K562 (cell line): ENCODE data around the gene TRAPPC4. TPM values are rescaled to one million over a fixed set of nuclear protein-coding genes. Genes with fewer than 3 reads are reported as not detected.

Experiments
- BACH1 ChIP-seq: fragments of 200-800 bp; sonication (Bioruptor generic); IDR thresholded peaks from 2 replicates; pipeline ENCODE4 v1.6.1; 2016; ENCODE audit warnings: missing genetic modification characterization, missing compliant biosample characterization
- CC2D1A ChIP-seq: fragments of 450-650 bp; IDR thresholded peaks from 2 replicates; pipeline ENCODE4 v1.6.1; 2017; ENCODE audit warnings: mild to moderate bottlenecking
- DIDO1 ChIP-seq: fragments of 450-650 bp; IDR thresholded peaks from 2 replicates; pipeline ENCODE4 v1.6.1; 2016; ENCODE audit warnings: low read depth, missing biosample characterization, missing genetic modification characterization
- DMBX1 ChIP-seq: fragments of 250-450 bp; sonication (Bioruptor Pico); IDR thresholded peaks from 2 replicates; pipeline ENCODE4 v1.8.0; 2022; ENCODE audit warnings: inconsistent platforms, mild to moderate bottlenecking, moderate library complexity, borderline replicate concordance
- EHMT2 ChIP-seq: fragments of 450-650 bp; IDR thresholded peaks from 2 replicates; pipeline ENCODE4 v1.6.1; 2018; ENCODE audit warnings: antibody characterized with exemption
- ELF1 ChIP-seq: fragments of 200-800 bp; sonication (Bioruptor generic); IDR thresholded peaks from 2 replicates; pipeline ENCODE4 v1.6.1; 2016; ENCODE audit warnings: missing genetic modification characterization, missing compliant biosample characterization
- ELF2 ChIP-seq: fragments of 250-450 bp; sonication (Bioruptor Pico); IDR thresholded peaks from 2 replicates; pipeline ENCODE4 v1.5.0; 2021; ENCODE audit warnings: mild to moderate bottlenecking
- EP300 ChIP-seq: IDR thresholded peaks from 2 replicates; pipeline ENCODE4 v1.6.1; 2012; ENCODE audit warnings: low read length, improper control_type of control experiment
- FOXK1 ChIP-seq: sonication (generic); formaldehyde crosslinking; IDR thresholded peaks from 2 replicates; pipeline ENCODE4 v1.8.0; 2022; ENCODE audit warnings: missing genetic modification reagents, mild to moderate bottlenecking, borderline replicate concordance
- GTF2E2 ChIP-seq: fragments of 200-800 bp; sonication (Bioruptor generic); IDR thresholded peaks from 2 replicates; pipeline ENCODE4 v1.6.1; 2016; ENCODE audit warnings: missing genetic modification characterization, missing compliant biosample characterization
- HDAC2 ChIP-seq: fragments of 450-650 bp; IDR thresholded peaks from 2 replicates; pipeline ENCODE4 v1.6.1; 2016; ENCODE audit warnings: mild to moderate bottlenecking
- HNRNPH1 ChIP-seq: fragments of 200-400 bp; formaldehyde crosslinking; optimal IDR thresholded peaks from 2 replicates; pipeline ENCODE3; 2017; ENCODE audit warnings: low read depth, mild to moderate bottlenecking, low read length, moderate library complexity
- KAT8 ChIP-seq: fragments of 450-650 bp; IDR thresholded peaks from 2 replicates; pipeline ENCODE4 v1.6.1; 2016; ENCODE audit warnings: low read depth, mild to moderate bottlenecking
- MEIS2 ChIP-seq: fragments of 450-650 bp; IDR thresholded peaks from 2 replicates; pipeline ENCODE4 v1.6.1; 2014; ENCODE audit warnings: mild to moderate bottlenecking; ENCODE audit not compliant: partially characterized antibody
- MYNN ChIP-seq, 2 experiments: sonication (generic); formaldehyde crosslinking in 1 of 2; IDR thresholded peaks; 2 replicates each; pipeline versions ENCODE4 v1.5.0 to v1.6.1; 2016 to 2020; ENCODE audit warnings: antibody characterized with exemption in 1 of 2, missing genetic modification reagents in 1 of 2
- NR2C1 ChIP-seq, 2 experiments: fragments of 450-650 bp; IDR thresholded peaks; 2 replicates each; pipeline ENCODE4 v1.6.1; 2017; ENCODE audit warnings: mild to moderate bottlenecking in 2 of 2, antibody characterized with exemption in 1 of 2, inconsistent platforms in 1 of 2, missing compliant biosample characterization in 1 of 2, missing genetic modification characterization in 1 of 2
- PCBP1 ChIP-seq: fragments of 200-400 bp; formaldehyde crosslinking; IDR thresholded peaks from 2 replicates; pipeline ENCODE4 v1.6.1; 2018; ENCODE audit warnings: mild to moderate bottlenecking, low read depth, low read length; ENCODE audit not compliant: poor library complexity, severe bottlenecking
- PML ChIP-seq: IDR thresholded peaks from 2 replicates; pipeline ENCODE4 v1.6.1; 2012; ENCODE audit warnings: low read length, inconsistent platforms
- RHOXF2B ChIP-seq: fragments of 250-450 bp; sonication (Bioruptor Pico); conservative IDR thresholded peaks from 2 replicates; pipeline ENCODE4 v1.5.1; 2021
- RNF2 ChIP-seq: sonication (generic); IDR thresholded peaks from 2 replicates; pipeline ENCODE4 v1.6.1; 2016
- SUPT5H ChIP-seq: fragments of 450-650 bp; IDR thresholded peaks from 2 replicates; pipeline ENCODE4 v1.6.1; 2016
- TCF7 ChIP-seq: sonication (generic); IDR thresholded peaks from 2 replicates; pipeline ENCODE4 v1.6.1; 2016; ENCODE audit warnings: antibody characterized with exemption, borderline replicate concordance
- ZBTB1 ChIP-seq: sonication (generic); formaldehyde crosslinking; IDR thresholded peaks from 2 replicates; pipeline ENCODE4 v1.8.1; 2023; ENCODE audit warnings: missing genetic modification reagents, low read depth, mild to moderate bottlenecking, borderline replicate concordance
- ZNF134 ChIP-seq: fragments of 250-450 bp; sonication (Bioruptor Pico); conservative IDR thresholded peaks from 2 replicates; pipeline ENCODE4 v1.4.0; 2020
- ZNF143 ChIP-seq: sonication (generic); formaldehyde crosslinking; IDR thresholded peaks from 2 replicates; pipeline ENCODE4 v1.9.0; 2022; ENCODE audit warnings: mild to moderate bottlenecking, missing genetic modification reagents
- ZNF174 ChIP-seq: fragments of 250-450 bp; sonication (Bioruptor Pico); IDR thresholded peaks from 2 replicates; pipeline ENCODE4 v1.4.0; 2020; ENCODE audit warnings: mild to moderate bottlenecking
- ZNF23 ChIP-seq: fragments of 250-450 bp; sonication (Bioruptor Pico); IDR thresholded peaks from 2 replicates; pipeline ENCODE4 v1.4.0; 2020; ENCODE audit warnings: mild to moderate bottlenecking
- polyA plus RNA-seq, 8 experiments: library from polyadenylated mRNA; depleted of rRNA in 4 of 8; stranded (reverse) in 5 of 8; unstranded in 3 of 8; fragments of >200 nt; fragmentation: Nextera tagmentation in 2 of 8; fragmentation: Illumina TruSeq in 1 of 8; extraction: Ambion mirVana in 2 of 8; extraction: Trizol in 1 of 8; gene quantifications; 2 replicates each; pipeline versions ENCODE4 v1.2.1 to v1.2.3, GENCODE V29; 2011 to 2014; ENCODE audit warnings: inconsistent platforms in 1 of 8, missing spikeins in 1 of 8
- total RNA-seq, 7 experiments: library from RNA; depleted of rRNA in 6 of 7; stranded (reverse); fragments of >200 nt in 6 of 7; fragmentation: Illumina TruSeq in 2 of 7; extraction: Trizol in 2 of 7; gene quantifications; 2 replicates each; pipeline versions ENCODE4 v1.2.1 to v1.2.3, GENCODE V29; 2011 to 2021; ENCODE audit warnings: low replicate concordance in 1 of 7
- TF ChIP-seq, protein P1 (sequence below): fragments of 250-450 bp; sonication (Bioruptor Pico); IDR thresholded peaks from 2 replicates; pipeline ENCODE4 v1.4.0; 2020; ENCODE audit warnings: mild to moderate bottlenecking, moderate library complexity
- TF ChIP-seq, protein P2 (sequence below): fragments of 250-450 bp; sonication (Bioruptor Pico); IDR thresholded peaks from 2 replicates; pipeline ENCODE4 v1.4.0; 2020; ENCODE audit warnings: borderline replicate concordance

Gene TRAPPC4
- total and polyA plus RNA-seq, 9 of the 15 experiments (the other 6 are each of a cell fraction or from before 2014, with no cell fraction given), result 121 to 524 (median 142) TPM

DNA sequence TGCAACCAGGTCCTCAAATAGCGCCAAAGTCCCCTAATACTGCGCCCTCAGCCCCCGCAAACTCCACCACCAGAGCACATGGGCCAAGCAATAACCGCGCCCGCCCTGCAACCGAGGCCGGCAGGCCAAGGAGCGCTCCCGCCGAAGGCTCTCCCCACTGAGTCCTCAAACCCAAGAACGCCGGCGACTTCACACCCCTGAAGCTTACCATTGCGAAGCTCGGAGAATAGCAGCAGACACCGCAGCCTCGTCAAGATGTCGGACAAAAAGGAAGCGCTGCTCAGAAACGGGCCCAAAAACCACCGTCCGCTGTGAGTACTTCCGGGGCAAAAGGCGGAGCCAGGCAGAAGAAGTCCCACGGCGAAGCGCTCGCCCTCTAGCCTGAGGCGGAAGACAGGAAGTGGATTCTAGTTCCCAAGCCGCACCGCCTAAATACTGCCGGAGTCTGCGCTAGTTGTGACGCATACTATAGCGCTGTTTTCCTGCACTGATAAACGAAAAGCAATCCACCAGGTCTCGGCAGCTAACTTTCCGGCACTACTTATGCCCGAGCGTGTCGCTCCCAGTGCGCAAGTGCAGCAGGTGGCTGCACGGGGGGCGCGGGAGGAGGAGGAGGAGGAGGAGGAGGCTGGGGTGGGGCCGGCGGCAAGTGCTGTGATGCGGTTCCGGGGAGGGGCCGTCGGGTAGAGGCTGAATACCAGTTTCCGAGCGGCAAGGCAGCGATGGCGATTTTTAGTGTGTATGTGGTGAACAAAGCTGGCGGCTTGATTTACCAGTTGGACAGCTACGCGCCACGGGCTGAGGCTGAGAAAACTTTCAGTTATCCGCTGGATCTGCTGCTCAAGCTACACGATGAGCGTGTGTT, at the start of gene TRAPPC4, which contains the start of gene RPS25 (continued):
- peak; percentile 33 for TF ChIP-seq MEIS2
- no peak for TF ChIP-seq ZBTB1
- 0 out of 2 replicates have a peak, but pooled peaks have one; percentile 68 for TF ChIP-seq TCF7
- 0 out of 2 replicates have a peak, but pooled peaks have one; percentile 43 for TF ChIP-seq RHOXF2B (CRISPR knock-in tag)
- no peak for TF ChIP-seq EHMT2
- peak; percentile 87 for TF ChIP-seq DIDO1 (tag)
- TF ChIP-seq HDAC2, result peak; percentile 89; the same call in 1 of the 2 replicates
- no peak for TF ChIP-seq DMBX1 (CRISPR knock-in tag)
- 0 out of 2 replicates have a peak, but pooled peaks have one; percentile 2 for TF ChIP-seq EP300
- TF ChIP-seq ZNF23 (CRISPR knock-in tag), result no peak
- peak; percentile 55 for TF ChIP-seq GTF2E2
- peak; percentile 31 for TF ChIP-seq PCBP1
- TF ChIP-seq PML, result peak; percentile 83
- no peak for TF ChIP-seq ZNF174 (CRISPR knock-in tag)
- 0 out of 2 replicates have a peak, but pooled peaks have one; percentile 16 for TF ChIP-seq RNF2
- peak; percentile 86 for TF ChIP-seq ELF2 (CRISPR knock-in tag)
- no peak for TF ChIP-seq BACH1 (tag)
- TF ChIP-seq ZNF134 (CRISPR knock-in tag), result no peak
- 0 out of 2 replicates have a peak, but pooled peaks have one; percentile 36 for TF ChIP-seq MYNN (IDR thresholded peaks at IDR 0.05)
- no peak for TF ChIP-seq MYNN (CRISPR knock-in tag; IDR thresholded peaks at IDR 0.05)
- no peak for TF ChIP-seq FOXK1
- peak; percentile 100 for TF ChIP-seq NR2C1 (IDR thresholded peaks at IDR 0.05)
- TF ChIP-seq NR2C1 (tag; IDR thresholded peaks at IDR 0.05), result peak; percentile 100
- no peak for TF ChIP-seq HNRNPH1
- TF ChIP-seq ZNF143 (CRISPR knock-in tag), result peak; percentile 20; the same call in 1 of the 2 replicates
- TF ChIP-seq SUPT5H, result peak; percentile 95
- TF ChIP-seq, protein P1, sequence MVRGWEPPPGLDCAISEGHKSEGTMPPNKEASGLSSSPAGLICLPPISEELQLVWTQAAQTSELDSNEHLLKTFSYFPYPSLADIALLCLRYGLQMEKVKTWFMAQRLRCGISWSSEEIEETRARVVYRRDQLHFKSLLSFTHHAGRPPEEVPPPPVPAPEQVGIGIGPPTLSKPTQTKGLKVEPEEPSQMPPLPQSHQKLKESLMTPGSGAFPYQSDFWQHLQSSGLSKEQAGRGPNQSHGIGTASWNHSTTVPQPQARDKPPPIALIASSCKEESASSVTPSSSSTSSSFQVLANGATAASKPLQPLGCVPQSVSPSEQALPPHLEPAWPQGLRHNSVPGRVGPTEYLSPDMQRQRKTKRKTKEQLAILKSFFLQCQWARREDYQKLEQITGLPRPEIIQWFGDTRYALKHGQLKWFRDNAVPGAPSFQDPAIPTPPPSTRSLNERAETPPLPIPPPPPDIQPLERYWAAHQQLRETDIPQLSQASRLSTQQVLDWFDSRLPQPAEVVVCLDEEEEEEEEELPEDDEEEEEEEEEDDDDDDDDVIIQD, result no peak
- TF ChIP-seq KAT8, result no peak
- peak; percentile 94 for TF ChIP-seq ELF1 (tag)
- TF ChIP-seq CC2D1A, result no peak
- TF ChIP-seq, protein P2, sequence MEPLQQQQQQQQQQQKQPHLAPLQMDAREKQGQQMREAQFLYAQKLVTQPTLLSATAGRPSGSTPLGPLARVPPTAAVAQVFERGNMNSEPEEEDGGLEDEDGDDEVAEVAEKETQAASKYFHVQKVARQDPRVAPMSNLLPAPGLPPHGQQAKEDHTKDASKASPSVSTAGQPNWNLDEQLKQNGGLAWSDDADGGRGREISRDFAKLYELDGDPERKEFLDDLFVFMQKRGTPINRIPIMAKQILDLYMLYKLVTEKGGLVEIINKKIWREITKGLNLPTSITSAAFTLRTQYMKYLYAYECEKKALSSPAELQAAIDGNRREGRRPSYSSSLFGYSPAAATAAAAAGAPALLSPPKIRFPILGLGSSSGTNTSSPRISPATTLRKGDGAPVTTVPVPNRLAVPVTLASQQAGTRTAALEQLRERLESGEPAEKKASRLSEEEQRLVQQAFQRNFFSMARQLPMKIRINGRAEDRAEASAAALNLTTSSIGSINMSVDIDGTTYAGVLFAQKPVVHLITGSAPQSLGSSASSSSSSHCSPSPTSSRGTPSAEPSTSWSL (CRISPR knock-in tag), result no peak
